Renal cortical epithelial cell (primary cell): ENCODE measurements around the gene ATP6AP1. TPM values are rescaled to one million over a fixed set of nuclear protein-coding genes. Genes with fewer than 3 reads are reported as not detected.

Experiments used
- DNase-seq: peaks from one replicate; pipeline ENCODE4 v3.0.0-alpha.2; 2011; ENCODE audit warnings: low read depth
- total RNA-seq: library from RNA; depleted of rRNA; stranded (reverse); fragments of >200 nt; gene quantifications from 2 replicates; pipeline ENCODE4 v1.2.3, GENCODE V29; 2014

ATP6AP1 gene
- total RNA-seq, 1 donor from 2014 or later = 70.8 TPM

- DNase-seq = no peak
These were observed 41.4 kb downstream of the ATP6AP1 start for GRCh38 chrX:154469880-154470279.

- no peak for DNase-seq
These were observed 42.0 kb downstream of the ATP6AP1 start for GRCh38 chrX:154470434-154470833.

- DNase-seq = no peak
These were observed 42.6 kb downstream of the ATP6AP1 start for GRCh38 chrX:154470914-154471568.

- DNase-seq = no peak
These were observed 43.6 kb downstream of the ATP6AP1 start for GRCh38 chrX:154471839-154472684.

- no peak for DNase-seq
These were observed 44.5 kb downstream of the ATP6AP1 start for GRCh38 chrX:154472685-154473632.

GRCh38 chrX:154473683-154474082 is 45.2 kb downstream of the ATP6AP1 start:
- no peak for DNase-seq

GRCh38 chrX:154476821-154477220 is 48.3 kb downstream of the ATP6AP1 start:
- DNase-seq = no peak

GRCh38 chrX:154477891-154478477 is 49.5 kb downstream of the ATP6AP1 start:
- no peak for DNase-seq

GRCh38 chrX:154478728-154479622 is 50.5 kb downstream of the ATP6AP1 start, which contains the start of gene LAGE3:
Gene LAGE3 (minus strand): TSS chrX:154479281. CDS start chrX:154478915, 366 bp downstream.
- DNase-seq = peak; percentile 47

- DNase-seq = no peak
These were observed 52.7 kb downstream of the ATP6AP1 start for GRCh38 chrX:154481195-154481594.

- no peak for DNase-seq
These were observed 53.6 kb downstream of the ATP6AP1 start for GRCh38 chrX:154481911-154482601.

GRCh38 chrX:154482786-154483185 is 54.3 kb downstream of the ATP6AP1 start:
- DNase-seq = no peak

- no peak for DNase-seq
These were observed 54.8 kb downstream of the ATP6AP1 start for GRCh38 chrX:154483325-154483724.

- DNase-seq = no peak
These were observed 56.0 kb downstream of the ATP6AP1 start for GRCh38 chrX:154484255-154485149.

- DNase-seq = no peak
These were observed 56.9 kb downstream of the ATP6AP1 start for GRCh38 chrX:154485150-154486051.

GRCh38 chrX:154486052-154486395 is 57.5 kb downstream of the ATP6AP1 start:
- no peak for DNase-seq
